Vagina (tissue), 2 donors: ENCODE results near the gene LRP2. TPM values are rescaled to one million over a fixed set of nuclear protein-coding genes. Genes with fewer than 3 reads are reported as not detected.
"Not testable (repeated sequence)": the region's sequence is repeated elsewhere in the genome, so short reads cannot be mapped to it uniquely, and the experiment has no call there.

Experiments used
- DNase-seq, 2 donors: peaks; one replicate each; pipeline ENCODE4 v3.0.0-alpha.2; 2017; ENCODE audit errors: extremely low spot score in 2 of 2
- H3K27ac ChIP-seq: fragments of 200-600 bp; sonication (generic); one replicate; pipeline ENCODE4 v1.5.1; 2019
- H3K27me3 ChIP-seq: fragments of 200-600 bp; sonication (generic); one replicate; pipeline ENCODE4 v1.5.1; 2019
- H3K36me3 ChIP-seq, 2 donors: fragments of 200-600 bp; sonication (generic); one replicate each; pipeline ENCODE4 v1.5.1; 2017 to 2019
- H3K4me1 ChIP-seq: fragments of 200-600 bp; sonication (generic); one replicate; pipeline ENCODE4 v1.5.1; 2019
- H3K4me3 ChIP-seq, 2 donors: fragments of 200-600 bp; sonication (generic); 1 replicate in 1 of 2; 2 replicates in 1 of 2; pipeline ENCODE4 v1.5.1; 2016 to 2019
- H3K9me3 ChIP-seq: fragments of 200-600 bp; sonication (generic); one replicate; pipeline ENCODE4 v1.5.1; 2019
- CTCF ChIP-seq, 3 experiments: fragments of 450-650 bp in 2 of 3; fragments of 200-600 bp in 1 of 3; sonication (generic) in 1 of 3; IDR thresholded peaks; one replicate each; pipeline ENCODE4 v1.5.1; 2017 to 2019; ENCODE audit warnings: antibody characterized with exemption in 3 of 3, mild to moderate bottlenecking in 2 of 3, moderate library complexity in 2 of 3
- POLR2A ChIP-seq, 2 donors: fragments of 450-650 bp; IDR thresholded peaks; one replicate each; pipeline ENCODE4 v1.6.1; 2017; ENCODE audit warnings: antibody characterized with exemption in 2 of 2, mild to moderate bottlenecking in 2 of 2, moderate library complexity in 2 of 2
- POLR2AphosphoS5 ChIP-seq, 2 donors: sonication (generic); formaldehyde crosslinking; IDR thresholded peaks; one replicate each; pipeline ENCODE4 v1.9.0; 2017; ENCODE audit warnings: antibody characterized with exemption in 2 of 2, mild to moderate bottlenecking in 2 of 2, low read depth in 1 of 2; ENCODE audit not compliant: insufficient read depth in 1 of 2
- intact Hi-C: fragments of 100-400 bp; cut with DNase I; formaldehyde crosslinking; loops from one replicate; pipeline ENCODE4 v1.15.1; 2023
- total RNA-seq: library from RNA; depleted of rRNA; stranded (reverse); fragments of >200 nt; gene quantifications from one replicate; pipeline ENCODE4 v1.2.3, GENCODE V29; 2016

The LRP2 gene
- total RNA-seq, 1 donor from 2014 or later = not detected

GRCh38 chr2:169328785-169329184, 33.5 kb downstream of the LRP2 start:
- no peaks in the 10 kb centered on the region for H3K9me3 ChIP-seq
- no peaks in the 10 kb centered on the region for H3K36me3 ChIP-seq
- H3K27ac ChIP-seq = no peak overlapping the region
- no peaks in the 10 kb centered on the region for H3K4me1 ChIP-seq
- no peak overlapping the region for H3K4me3 ChIP-seq
- TF ChIP-seq CTCF (IDR thresholded peaks at IDR 0.05) = no peak
- TF ChIP-seq POLR2AphosphoS5 (IDR thresholded peaks at IDR 0.05; ENCODE audit: insufficient read depth in 1 of 2, low read depth in 1 of 2) = no peak
- TF ChIP-seq POLR2A (IDR thresholded peaks at IDR 0.05) = no peak
- intact Hi-C loops = no loop called here
- H3K27me3 ChIP-seq = no peaks in the 10 kb centered on the region
- DNase-seq = no peak

DNA sequence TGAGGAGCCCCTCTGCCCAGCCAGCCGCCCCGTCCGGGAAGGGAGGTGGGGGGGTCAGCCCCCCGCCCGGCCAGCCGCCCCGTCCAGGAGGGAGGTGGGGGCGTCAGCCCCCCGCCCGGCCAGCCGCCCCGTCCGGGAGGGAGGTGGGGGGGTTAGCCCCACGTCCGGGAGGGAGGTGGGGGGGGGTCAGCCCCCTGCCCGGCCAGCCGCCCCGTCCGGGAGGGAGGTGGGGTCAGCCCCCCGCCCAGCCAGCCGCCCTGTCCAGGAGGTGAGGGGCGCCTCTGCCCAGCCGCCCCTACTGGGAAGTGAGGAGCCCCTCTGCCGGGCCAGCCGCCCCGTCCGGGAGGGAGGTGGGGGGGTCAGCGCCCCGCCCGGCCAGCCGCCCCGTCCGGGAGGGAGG, 34.5 kb downstream of the LRP2 start:
- intact Hi-C loops, H3K27ac ChIP-seq, H3K36me3 ChIP-seq: not testable (repeated sequence)

DNA sequence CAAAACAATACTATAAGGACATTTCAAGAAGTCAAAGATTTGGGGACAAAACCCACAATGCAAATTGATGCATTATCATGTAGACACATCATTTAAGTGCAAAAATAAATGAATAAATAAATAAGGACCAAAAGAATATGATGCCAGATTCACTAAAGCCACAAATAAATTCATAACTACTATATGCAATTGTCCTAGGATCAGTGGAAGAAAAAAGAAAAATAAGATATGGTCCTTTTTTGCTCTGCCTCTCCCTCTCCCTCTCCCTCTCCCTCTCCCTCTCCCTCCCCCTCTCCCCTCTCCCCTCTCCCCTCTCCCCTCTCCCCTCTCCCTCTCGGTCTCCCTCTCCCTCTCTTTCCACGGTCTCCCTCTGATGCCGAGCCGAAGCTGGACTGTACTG, 36.4 kb downstream of the LRP2 start:
- H3K9me3 ChIP-seq, intact Hi-C loops, H3K4me3 ChIP-seq, H3K36me3 ChIP-seq, H3K27me3 ChIP-seq, DNase-seq, H3K4me1 ChIP-seq, H3K27ac ChIP-seq: not testable (repeated sequence)

More for the DNA sequence above, 34.5 kb downstream of the LRP2 start:
- H3K27me3 ChIP-seq, DNase-seq, H3K4me1 ChIP-seq, H3K4me3 ChIP-seq, H3K9me3 ChIP-seq: not testable (repeated sequence)

DNA sequence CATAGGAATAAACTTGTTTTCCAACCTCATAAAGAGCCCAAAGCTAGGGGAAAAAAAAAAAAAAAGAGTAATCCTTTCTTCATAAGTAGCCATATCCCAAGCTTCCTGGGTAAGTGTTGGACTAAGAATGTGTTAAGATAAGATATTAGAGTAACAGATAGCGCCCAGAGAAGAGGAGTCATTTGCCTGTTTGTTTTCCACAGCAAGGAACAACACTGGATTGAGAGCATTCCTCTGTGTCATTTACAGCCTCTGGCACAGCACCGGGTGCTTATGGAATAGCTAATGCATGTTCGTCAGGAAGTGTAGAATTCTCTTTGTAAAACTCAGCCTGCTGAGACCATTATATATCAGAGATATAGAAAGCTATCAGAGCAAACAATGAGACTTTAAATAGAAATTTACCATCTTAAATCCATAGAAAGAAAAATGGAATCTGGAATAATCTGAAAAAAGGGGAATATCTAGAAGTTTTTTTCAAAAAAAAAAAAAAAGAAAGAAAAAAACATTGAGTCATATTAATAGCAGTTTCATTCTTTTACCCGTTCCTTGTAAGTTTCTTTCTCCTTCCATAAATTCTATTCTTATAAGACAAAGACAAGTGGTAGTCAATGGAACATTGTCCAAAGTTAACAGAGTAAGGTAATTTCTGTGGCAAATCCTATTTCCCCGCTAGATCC, 37.6 kb downstream of the LRP2 start:
- H3K4me1 ChIP-seq = no peaks in the 10 kb centered on the region
- no peak for DNase-seq
- no peaks in the 10 kb centered on the region for H3K36me3 ChIP-seq
- no peak overlapping the region for H3K27ac ChIP-seq
- H3K9me3 ChIP-seq = no peaks in the 10 kb centered on the region
- no peak for TF ChIP-seq POLR2A (IDR thresholded peaks at IDR 0.05)
- TF ChIP-seq POLR2AphosphoS5 (IDR thresholded peaks at IDR 0.05; ENCODE audit: insufficient read depth in 1 of 2, low read depth in 1 of 2) = no peak
- TF ChIP-seq CTCF (IDR thresholded peaks at IDR 0.05) = no peak
- no peaks in the 10 kb centered on the region for H3K27me3 ChIP-seq
- intact Hi-C loops = no loop called here
- H3K4me3 ChIP-seq = no peak overlapping the region

- Histone ChIP-seq H3K9me3 (no peaks in the 10 kb centered on the region), H3K4me1 (no peaks in the 10 kb centered on the region), H3K4me3 (no peak overlapping the region), H3K36me3 (no peaks in the 10 kb centered on the region), H3K27me3 (no peaks in the 10 kb centered on the region), H3K27ac (no peak overlapping the region)
- no peak for DNase-seq
- no peak for TF ChIP-seq POLR2AphosphoS5 (IDR thresholded peaks at IDR 0.05; ENCODE audit: insufficient read depth in 1 of 2, low read depth in 1 of 2)
- TF ChIP-seq CTCF (IDR thresholded peaks at IDR 0.05) = no peak
- no peak for TF ChIP-seq POLR2A (IDR thresholded peaks at IDR 0.05)
- intact Hi-C loops = no loop called here
These were observed 38.5 kb downstream of the LRP2 start for GRCh38 chr2:169323841-169324240.

DNA sequence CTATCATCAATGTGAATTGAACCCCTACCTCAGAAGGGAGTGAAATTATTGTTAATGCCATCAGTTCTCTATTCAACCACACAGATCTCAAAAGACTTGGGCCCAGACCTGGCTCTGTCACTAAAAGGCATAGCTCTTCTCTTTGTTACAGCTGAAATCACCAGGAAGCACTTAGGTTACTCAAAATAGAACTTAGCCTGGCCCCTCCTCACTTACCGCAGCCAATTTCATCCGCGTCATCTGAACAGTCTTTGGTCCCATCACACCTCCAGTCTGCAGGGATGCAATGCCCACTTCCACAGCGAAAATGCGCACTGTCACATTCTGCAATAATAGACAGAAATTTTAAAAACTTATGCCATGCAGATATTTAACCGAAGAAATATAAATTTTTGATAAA, 41.8 kb downstream of the LRP2 start:
- no peak overlapping the region for H3K4me3 ChIP-seq
- H3K4me1 ChIP-seq = no peaks in the 10 kb centered on the region
- no peaks in the 10 kb centered on the region for H3K9me3 ChIP-seq
- intact Hi-C loops = no loop called here
- TF ChIP-seq POLR2AphosphoS5 (IDR thresholded peaks at IDR 0.05; ENCODE audit: insufficient read depth in 1 of 2, low read depth in 1 of 2) (no peak), POLR2A (IDR thresholded peaks at IDR 0.05) (no peak), CTCF (IDR thresholded peaks at IDR 0.05) (no peak)
- no peaks in the 10 kb centered on the region for H3K27me3 ChIP-seq
- H3K36me3 ChIP-seq = no peaks in the 10 kb centered on the region
- H3K27ac ChIP-seq = no peak overlapping the region
- DNase-seq = no peak
